Coronary artery (tissue), 2 donors: ENCODE data around the gene NAV2.

Experiments
- DNase-seq: peaks from one replicate; pipeline ENCODE4 v3.0.0-alpha.2; 2017; ENCODE audit warnings: low spot score
- H3K27ac ChIP-seq, 2 donors: fragments of 200-600 bp; sonication (generic); one replicate each; pipeline ENCODE4 v1.5.1; 2016 to 2019
- H3K4me3 ChIP-seq: fragments of 200-600 bp; sonication (generic); 2 replicates; pipeline ENCODE4 v1.5.1; 2016; ENCODE audit warnings: mild to moderate bottlenecking, moderate library complexity
- TF ChIP-seq, protein P1 (sequence below): fragments of 200-600 bp; sonication (generic); IDR thresholded peaks from one replicate; pipeline ENCODE4 v1.5.1; 2019; ENCODE audit warnings: antibody characterized with exemption

Gene NAV2

GRCh38 chr11:19873730-19874129 lies 161.1 kb downstream of the NAV2 start:
- Histone ChIP-seq H3K27ac (peak overlapping the region in 1 of 2 donors; percentile 21), H3K4me3 (no peak overlapping the region)
- no peak for DNase-seq
- TF ChIP-seq, protein P1, sequence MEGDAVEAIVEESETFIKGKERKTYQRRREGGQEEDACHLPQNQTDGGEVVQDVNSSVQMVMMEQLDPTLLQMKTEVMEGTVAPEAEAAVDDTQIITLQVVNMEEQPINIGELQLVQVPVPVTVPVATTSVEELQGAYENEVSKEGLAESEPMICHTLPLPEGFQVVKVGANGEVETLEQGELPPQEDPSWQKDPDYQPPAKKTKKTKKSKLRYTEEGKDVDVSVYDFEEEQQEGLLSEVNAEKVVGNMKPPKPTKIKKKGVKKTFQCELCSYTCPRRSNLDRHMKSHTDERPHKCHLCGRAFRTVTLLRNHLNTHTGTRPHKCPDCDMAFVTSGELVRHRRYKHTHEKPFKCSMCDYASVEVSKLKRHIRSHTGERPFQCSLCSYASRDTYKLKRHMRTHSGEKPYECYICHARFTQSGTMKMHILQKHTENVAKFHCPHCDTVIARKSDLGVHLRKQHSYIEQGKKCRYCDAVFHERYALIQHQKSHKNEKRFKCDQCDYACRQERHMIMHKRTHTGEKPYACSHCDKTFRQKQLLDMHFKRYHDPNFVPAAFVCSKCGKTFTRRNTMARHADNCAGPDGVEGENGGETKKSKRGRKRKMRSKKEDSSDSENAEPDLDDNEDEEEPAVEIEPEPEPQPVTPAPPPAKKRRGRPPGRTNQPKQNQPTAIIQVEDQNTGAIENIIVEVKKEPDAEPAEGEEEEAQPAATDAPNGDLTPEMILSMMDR: no peak

DNA sequence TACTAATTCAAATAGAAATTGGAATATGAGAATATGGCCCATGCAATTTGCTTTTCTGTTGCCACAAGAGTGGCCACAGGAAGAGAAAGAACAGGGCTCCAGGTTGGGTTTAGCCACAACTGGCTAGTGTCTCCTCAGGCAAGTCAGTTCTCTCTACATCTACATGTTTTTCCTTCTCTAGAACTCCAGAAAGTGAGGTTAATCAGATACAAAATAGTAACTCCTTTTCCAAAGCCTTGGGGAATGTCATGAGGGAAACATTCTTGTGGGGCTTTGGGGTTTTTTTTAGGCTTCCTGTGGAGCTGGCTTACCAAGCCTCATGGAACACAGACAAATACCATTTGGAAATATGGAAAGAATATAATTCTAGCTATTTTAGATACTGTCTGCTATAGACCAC lies 161.6 kb downstream of the NAV2 start:
- Histone ChIP-seq H3K27ac (no peak overlapping the region), H3K4me3 (no peak overlapping the region)
- no peak for DNase-seq
- TF ChIP-seq, protein P1: no peak

- DNase-seq: no peak
- TF ChIP-seq, protein P1: no peak
- Histone ChIP-seq H3K4me3 (no peak overlapping the region), H3K27ac (no peak overlapping the region)
These were observed 164.1 kb downstream of the NAV2 start for GRCh38 chr11:19876750-19877149.

GRCh38 chr11:19878520-19878919 lies 165.9 kb downstream of the NAV2 start:
- no peak for DNase-seq
- TF ChIP-seq, protein P1: no peak
- no peak overlapping the region for H3K27ac ChIP-seq
- no peak overlapping the region for H3K4me3 ChIP-seq

DNA sequence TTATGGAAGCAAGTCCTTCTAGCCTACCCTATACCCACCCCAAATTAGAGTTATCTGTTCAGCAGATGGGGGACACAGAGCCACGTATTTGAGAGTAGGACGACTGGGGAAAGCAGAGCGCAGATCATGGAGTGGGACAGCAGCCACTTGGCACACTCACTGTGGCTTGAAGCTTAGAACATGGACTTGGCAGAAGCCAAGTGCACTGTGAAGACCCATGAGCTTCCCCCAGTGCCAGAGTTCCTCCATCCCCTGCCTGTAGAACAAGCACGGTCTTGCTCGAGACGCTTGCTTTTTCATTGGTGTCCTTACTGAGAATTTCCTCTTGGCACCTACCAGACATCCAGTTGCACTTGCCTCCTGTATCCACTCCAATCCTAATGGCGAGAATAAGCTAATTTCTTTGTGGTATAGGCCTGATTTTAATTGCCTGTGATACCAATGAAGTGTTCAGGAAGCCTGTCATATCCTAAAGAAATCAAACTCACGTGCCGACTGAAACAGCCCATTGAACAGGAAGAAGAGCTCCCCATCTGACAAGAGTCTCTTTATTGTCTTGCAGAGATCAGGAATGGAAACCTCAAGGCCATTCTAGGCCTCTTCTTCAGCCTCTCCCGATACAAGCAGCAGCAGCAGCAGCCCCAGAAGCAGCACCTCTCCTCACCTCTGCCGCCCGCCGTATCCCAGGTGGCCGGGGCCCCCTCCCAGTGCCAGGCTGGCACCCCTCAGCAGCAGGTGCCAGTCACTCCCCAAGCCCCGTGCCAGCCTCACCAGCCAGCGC lies 166.9 kb downstream of the NAV2 start:
- TF ChIP-seq, protein P1: no peak
- no peak for DNase-seq
- H3K27ac ChIP-seq: no peak overlapping the region

DNA sequence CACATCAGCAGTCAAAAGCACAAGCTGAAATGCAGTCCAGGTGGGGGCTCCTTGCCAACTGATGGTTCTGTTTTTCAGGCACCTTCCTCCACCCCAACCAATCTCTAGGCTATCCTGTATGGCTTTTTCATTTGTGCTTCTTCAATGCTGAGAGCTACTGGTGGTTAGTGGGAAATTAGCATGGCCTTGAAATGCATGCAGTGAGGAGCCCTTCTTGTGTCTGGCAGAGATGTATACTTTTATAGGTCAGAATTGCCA lies 167.4 kb downstream of the NAV2 start:
- TF ChIP-seq, protein P1: no peak
- DNase-seq: no peak

More for the DNA sequence above, 166.9 kb downstream of the NAV2 start:
- H3K4me3 ChIP-seq: no peak overlapping the region

DNA sequence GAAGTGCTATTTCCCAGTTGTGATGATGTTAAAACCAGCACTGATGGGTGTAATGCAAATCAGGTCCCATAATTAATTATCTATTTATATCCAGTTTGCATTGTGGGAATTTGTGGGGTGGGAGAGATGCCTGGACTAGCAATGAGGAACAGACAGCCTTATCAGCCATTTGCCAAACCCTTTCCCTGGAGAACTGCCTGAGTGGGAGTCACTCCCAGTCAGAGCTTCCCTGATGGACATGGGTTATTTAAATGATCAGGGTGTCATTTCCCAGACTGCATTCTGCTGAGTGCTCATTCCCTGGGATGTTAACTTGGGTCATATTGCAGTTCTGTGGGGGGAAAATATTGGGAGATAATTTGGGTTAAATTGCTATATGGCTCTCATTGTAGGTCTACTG lies 168.5 kb downstream of the NAV2 start:
- TF ChIP-seq, protein P1: no peak
- Histone ChIP-seq H3K4me3 (no peak overlapping the region), H3K27ac (no peak overlapping the region)
- DNase-seq: no peak

More for the DNA sequence above, 167.4 kb downstream of the NAV2 start:
- no peak overlapping the region for H3K27ac ChIP-seq
- no peak overlapping the region for H3K4me3 ChIP-seq
